Mucosa of gallbladder (tissue), 1 donor: ENCODE results near the gene STMN1. TPM values are rescaled to one million over a fixed set of nuclear protein-coding genes. Genes with fewer than 3 reads are reported as not detected.
A peak's percentile ranks its signal among the peaks of the same experiment; 100 is the strongest.

ENCODE experiments used
- DNase-seq: peaks from one replicate; pipeline ENCODE4 v3.0.0-alpha.2; 2020; ENCODE audit warnings: low spot score
- total RNA-seq: library from RNA; stranded (reverse); gene quantifications from one replicate; pipeline ENCODE4 v1.2.1, GENCODE V29; 2021
- donor health status: DM: no; HTN: no; CAD: no.

STMN1 gene
- total RNA-seq, 1 donor from 2014 or later = 48.7 TPM

DNA sequence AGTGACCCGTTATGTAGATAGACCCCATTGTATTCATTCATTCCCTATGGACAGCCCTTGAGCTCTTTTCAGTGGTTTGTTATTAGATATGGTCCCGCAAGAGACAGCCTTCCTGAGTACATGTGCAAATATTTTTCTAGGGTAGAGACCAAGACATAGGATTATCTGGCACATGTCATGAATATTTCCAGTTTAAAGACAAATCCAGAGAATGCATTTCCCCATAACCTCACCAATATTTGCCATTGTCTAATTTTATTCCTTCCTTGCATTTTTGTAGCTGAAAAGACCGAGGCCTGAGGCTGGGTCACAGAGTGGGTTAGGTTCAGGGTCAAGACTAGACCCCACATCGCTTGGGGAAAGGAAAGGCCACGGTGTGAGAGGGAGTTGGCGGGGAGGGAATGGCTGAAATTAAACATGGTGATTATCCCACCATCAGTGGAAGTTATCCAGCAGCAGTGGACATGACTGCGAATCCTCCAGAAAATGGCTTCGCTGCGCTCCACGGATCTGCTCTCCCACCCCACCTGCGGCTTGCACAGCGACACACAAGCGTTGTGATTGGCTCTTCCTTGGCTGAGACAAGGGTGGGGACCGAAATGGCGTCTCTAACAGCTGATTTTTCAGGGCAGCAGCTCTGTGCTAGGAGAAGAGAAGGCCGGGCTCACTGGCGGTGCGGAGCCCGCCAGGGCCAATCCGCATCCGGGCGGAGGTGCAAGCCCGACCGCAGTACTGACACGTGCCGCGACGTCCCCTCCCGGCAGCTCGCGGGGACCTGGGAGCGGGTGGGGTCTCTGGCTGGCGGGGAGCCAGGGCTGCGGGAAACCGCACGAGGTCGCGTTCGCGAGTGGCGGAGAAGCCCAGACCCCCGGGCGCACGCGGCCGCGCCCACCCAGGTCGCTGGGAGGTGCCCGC lies 16.1 kb upstream of the STMN1 start:
- peak; percentile 23 for DNase-seq

DNA sequence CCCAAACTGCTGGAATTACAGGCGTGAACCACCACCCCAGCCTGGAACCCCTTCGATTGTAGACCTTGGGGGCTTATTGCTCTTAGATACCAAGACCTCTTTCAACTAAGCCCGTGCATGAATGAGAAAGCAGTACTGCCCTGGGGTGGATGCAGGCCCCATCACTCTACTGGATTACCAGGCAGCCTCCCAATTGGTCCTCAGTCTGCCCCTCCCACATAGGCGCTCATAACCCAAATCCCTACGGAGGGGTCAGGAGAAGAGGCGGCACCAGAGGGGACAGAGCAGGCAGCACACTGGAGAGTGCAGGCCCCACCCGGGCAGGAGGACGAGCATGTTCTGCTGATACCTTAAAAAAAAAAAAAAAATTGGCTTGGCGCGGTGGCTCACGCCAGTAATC lies 12.4 kb upstream of the STMN1 start:
- DNase-seq = no peak

DNA sequence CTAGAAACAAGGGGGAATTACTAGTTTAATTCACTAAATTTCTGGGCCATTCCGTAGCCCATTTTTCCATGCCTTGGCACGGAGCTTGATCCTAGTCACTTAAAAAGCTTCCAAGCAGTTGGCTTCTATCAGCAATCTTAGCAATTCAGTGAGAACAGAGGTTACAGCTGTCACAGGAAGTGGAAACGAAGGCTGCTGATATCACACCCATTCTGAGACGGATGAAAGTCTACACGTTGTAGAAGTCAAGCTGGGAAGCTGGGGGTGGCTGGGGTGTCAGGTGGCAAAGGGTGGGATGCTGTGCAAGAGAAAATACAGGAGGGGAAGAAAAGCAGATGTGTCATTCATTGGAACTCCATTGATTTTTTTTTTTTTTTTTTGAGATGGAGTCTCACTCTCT lies 11.8 kb upstream of the STMN1 start:
- DNase-seq = no peak

DNA sequence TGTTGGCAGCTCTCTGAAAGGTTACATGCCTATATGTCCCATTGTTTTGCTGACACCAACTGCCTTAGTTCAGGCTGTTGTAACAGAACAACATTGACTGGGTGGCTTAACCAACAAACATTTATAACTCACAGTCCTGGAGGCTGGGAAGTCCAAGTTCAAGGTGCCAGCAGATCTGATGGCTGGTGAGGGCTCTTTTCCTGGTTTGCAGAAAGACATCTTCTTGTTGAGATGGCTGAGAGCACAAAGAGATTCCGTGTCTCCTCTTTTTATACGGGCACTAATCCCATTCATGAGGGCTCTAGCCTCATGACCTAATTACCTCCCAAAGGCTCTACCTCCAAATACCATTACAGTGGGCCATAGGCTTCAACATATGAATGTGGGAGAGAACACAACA lies 10.2 kb upstream of the STMN1 start:
- DNase-seq = no peak

DNA sequence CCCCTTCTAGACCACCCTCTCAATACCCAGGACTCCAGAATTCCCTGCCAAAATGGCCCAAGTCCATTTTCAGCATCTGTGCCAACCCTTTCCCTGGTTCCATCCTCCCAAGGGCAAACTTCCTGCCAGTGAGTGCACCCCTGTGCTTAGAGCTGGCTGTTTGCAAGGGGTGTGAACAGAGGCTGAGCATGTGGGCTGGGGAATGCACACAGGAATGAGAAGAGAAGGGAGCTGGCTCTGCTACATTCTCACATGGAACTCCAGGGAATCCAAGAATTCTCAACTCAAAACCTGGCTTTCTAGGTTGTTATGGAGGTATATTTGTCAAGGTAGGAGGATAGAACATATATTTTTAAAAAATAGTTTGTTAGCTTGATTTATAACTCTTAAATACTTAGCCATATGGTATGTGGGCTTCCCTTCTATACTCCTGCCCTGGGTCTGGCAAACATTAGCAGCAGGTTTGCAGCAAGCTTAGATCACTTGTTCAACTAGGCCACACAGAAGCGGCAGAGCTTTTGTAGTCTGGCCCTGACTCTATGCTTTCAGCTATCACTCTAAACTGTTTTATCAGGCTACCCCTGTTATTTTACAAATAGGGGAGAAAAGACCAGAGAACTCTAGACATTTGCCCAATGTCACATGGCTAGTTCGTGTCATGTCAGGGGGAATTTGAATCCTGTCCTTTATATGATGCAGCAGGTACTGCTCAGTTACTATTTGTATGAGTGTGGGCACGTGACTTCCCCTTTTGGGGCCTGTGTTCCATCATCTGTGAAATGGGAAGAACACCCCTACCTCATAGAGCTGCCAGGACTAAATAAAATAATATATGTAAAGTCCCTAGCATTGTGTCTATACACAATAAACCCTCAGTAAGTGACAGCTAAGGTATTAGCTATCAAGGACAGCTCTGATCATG lies 8.1 kb upstream of the STMN1 start:
- no peak for DNase-seq

DNA sequence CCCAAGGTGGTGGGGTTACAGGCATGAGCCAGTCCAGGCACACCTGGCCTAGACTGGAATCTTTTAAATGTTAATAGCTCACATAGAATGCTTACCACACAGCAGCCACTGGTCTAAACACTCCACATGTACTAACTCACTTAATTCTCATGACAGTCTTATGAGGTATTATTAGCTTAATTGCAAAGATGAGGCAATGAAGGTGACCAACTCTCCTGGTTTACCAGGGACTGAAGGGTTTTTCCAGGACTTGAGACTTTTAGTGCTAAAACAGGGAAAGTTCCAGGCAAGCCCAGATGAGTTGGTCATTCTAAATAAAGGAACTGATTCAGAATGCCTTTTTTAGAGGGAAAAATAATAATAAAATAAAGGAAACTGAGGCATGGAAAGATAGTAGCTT lies 7.0 kb upstream of the STMN1 start:
- no peak for DNase-seq

DNA sequence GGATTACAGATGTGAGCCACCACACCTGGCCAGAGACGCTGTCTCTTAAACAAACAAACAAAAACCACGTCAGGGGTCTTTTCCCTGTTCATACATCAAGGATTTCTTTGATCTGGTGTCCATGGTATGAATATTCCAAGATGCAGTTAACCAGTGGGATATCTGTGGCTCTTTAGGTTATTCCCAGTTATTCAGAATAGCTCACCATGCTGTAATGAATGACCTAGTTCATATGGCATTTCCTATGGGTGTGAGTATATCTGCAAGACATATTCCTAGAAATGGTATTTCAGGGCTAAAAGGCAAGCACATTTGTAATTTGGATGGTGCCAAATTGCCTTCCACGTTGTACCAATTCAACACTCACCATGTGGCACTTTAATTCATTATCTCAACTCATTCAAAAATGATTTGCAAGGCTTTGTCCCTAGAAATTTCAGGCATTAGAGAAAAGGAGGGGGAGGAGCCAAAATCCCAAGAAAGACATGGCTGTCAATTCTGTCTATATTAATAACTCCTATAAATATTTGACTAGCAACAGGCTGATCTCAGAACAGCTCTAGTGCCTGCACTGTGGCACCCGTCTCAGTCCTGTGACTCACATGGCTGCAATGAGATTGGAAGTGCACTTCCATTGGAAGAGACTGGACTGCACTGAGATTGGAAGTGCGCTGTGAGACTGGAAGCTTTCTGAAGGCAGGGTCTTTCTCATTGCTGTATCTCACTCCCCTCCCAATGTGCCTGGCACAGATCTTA lies 6.0 kb upstream of the STMN1 start:
- no peak for DNase-seq

DNA sequence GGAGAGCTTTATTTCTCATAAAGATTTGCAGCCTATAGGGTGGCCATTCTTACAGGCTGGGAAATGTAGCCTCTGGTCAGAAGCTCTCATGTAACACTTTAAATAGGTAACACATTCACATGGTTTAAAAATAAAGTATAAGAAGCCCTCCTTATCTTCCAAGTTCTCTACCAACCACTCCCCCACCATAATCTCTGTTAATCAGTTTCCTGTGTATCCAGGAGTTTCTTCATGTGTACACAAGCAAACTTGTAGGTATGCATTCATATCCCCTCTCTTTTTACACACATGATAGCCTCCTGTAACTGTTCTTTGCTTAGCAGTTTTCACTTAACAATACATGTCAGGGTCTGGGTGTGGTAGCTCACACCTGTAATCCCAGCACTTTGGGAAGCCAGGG lies 4.9 kb upstream of the STMN1 start:
- DNase-seq = no peak

DNA sequence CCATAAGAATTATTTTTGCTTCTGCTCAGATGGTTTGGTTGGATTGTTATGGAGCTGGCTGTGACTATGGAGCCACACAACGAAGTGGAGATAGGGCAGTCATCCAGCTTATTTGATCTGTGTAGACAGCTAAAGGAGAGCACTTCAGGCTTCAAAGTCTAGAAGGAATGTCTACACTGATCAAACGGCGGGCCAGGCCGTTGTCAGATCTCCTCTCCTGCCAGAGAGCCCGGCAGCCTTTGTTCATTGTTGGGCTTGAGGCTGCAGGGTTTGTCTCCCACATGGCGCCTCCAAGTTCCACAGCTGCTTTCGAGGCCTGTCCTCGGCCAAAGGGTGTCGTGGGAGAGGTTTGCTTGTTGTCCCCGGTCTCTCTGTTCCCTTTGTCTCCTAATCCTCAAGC lies 2.8 kb upstream of the STMN1 start:
- no peak for DNase-seq

DNA sequence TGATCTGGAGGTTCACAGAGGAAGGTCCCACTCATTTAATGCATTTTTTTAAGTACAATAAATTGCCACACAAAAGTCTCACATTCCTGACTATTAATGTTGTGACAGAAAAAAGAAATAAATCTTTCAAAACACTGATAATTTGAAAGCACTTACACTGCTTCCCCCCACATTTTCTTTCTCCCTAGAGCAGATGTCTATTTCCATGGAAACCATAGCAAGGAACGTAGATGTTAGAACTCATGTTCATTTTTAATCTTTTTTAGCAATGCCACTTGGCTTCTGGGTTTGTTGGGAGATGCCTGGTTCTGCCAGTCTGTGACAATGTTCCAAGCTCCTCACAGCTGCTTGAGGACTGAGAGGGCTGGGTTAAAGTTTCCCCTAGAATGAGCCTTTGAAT lies 1.9 kb upstream of the STMN1 start:
- no peak for DNase-seq

DNA sequence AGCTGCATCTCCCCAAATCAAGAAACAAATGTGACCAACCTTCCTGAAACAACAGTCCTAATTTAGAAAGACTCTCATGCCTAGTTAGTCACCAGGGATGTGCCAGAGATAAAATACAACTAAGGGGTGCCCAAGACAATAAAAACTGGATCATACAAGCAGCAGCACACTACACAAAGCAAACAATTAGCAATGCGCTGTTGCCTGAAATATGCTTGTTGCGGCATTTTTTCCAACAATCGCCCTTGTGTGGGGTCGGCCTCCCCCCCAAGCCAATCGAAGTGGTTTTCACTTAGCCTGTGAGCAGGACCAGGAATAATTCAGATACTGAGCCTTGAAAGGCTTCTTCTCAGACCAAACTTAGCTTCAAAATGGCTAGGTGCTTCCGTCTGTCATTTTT lies 1.4 kb upstream of the STMN1 start:
- DNase-seq = no peak

DNA sequence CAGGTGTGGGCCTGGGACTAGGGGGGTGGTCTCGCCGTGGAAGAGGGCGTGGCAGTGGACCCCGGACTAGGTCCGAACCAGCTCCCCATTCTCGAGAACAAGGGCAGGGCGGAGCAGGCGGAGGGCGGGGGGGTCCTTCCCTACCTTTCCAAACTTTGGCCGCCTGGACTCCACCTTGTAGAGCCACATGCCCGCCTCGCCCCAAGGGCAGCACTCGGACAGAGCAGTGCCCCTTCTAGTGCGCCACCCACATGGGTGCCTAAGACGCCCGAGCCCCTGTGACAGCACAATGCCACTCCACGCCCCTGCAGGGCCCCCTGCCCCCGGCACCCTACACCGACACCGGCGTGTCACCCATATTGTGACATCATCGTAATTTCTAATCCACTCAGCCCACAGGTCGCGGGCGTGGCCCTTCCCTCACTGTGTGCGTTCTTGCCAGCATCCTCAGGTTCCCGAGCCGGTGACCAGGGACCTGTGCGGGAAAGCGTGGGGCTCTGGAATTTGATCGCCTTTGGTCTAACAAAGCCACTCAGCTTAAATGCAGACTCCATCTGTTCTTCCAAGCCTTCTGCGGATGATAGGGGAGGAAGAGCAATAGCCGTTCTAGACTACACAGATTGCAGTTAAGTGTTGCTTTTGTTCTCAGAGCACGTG lies 553 bp upstream of the STMN1 start:
- no peak for DNase-seq

DNA sequence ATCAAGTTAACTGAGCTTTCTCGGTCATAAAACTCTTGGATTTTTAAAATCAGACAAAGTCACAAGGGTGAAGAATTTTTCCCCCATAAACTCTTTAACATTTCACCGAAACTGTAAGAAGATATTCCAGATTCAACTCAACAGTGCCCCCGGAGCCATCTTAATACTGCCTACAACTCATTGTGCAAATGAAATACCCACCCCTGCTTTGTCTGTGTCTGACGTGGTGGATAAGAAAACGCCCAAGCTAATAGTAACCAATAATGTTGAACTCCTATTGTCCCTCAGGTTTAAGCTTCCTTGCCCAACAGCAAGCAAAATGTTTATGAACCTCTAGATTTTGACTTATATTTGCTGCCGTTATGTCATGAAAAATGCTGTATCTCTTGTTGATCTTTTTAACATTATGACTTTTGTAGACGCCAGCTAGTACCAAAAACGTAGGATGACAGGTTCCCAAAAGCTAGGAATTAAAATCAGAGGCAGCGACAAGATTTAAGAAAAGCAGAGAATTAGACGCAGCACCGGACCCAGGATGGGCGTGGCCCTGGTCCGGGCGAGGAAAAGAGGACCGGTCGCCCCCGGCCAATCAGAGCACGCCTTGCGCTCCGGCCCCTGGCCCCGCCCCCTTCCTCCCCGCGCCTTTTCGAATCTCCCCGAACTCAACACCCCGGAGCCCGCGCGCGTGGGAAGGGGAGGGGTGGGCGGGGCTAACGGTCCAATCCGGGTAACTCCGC lies 1.1 kb downstream of the STMN1 start:
- DNase-seq = peak; percentile 94

DNA sequence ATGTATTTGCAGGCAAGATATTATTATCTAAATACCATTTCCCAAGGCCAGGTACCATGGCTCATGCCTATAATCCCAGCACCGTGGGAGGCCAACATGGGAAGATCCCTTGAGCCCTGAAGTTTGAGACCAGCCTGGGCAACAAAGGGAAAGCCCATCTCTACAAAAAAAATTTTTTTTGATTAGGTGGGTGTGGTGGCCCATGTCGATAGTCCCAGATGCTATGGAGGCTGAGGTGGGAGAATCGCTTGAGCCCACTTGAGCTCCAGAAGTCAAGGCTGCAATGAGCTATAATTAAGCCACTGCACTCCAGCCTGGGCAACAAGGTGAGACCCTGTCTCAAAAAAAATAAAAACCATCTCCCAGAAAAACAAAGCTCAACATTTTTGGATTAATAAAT lies 2.2 kb downstream of the STMN1 start:
- DNase-seq = no peak

DNA sequence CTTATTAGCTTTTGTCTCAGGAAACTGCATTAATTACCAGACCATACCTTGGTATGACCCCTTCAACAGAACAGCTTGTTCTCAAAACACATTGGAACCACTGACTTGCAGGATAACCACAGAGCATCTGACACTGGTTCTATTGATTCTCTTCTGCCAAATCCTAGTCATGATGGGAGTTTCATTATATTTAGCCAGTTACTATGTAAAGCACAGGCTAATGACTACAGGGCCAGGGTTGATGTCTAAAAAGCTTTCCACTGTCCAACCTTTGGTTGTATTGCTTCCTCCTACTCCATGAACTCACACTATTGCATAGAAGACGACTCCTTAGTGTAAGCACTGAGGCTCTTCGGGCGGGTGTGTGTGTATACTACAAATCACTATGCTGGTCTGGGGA lies 3.8 kb downstream of the STMN1 start:
- no peak for DNase-seq

DNA sequence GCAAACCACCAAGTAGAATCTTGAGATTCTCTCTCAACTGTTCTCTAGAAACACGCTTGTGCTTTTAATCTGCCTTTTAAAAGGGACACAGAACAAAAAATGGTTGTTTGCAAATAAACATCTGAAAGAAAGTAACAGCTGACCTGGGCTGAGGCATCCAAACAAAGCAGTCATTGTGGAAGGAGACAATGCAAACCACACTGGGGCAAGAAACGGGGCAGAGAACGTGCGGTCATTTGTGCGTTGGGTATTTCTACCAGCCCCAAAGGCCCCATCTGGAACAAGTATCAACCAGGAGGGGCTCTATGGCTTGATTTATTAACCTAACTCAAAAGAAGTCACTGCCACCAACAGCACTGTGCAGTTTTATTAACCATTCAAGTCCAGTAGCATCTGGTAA lies 6.0 kb downstream of the STMN1 start:
- DNase-seq = no peak

DNA sequence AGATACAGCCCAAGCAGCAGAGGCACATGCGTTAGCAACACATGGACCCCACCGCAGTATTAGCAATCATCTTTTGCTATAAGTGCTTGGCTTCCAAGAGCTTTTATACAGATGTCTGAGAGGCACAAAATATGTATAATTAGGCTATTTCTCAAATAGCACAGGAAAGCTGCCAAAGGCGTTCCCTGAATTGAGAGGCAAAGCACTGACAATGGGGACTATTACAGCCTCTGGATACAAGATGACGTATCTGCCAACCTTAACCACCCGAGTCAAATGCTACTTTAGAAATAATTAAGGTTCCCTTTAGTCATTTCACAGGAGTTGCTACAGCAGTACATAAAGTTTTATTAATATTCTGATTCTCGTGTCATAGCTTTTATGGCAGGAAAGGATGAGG lies 6.4 kb downstream of the STMN1 start:
- DNase-seq = no peak

DNA sequence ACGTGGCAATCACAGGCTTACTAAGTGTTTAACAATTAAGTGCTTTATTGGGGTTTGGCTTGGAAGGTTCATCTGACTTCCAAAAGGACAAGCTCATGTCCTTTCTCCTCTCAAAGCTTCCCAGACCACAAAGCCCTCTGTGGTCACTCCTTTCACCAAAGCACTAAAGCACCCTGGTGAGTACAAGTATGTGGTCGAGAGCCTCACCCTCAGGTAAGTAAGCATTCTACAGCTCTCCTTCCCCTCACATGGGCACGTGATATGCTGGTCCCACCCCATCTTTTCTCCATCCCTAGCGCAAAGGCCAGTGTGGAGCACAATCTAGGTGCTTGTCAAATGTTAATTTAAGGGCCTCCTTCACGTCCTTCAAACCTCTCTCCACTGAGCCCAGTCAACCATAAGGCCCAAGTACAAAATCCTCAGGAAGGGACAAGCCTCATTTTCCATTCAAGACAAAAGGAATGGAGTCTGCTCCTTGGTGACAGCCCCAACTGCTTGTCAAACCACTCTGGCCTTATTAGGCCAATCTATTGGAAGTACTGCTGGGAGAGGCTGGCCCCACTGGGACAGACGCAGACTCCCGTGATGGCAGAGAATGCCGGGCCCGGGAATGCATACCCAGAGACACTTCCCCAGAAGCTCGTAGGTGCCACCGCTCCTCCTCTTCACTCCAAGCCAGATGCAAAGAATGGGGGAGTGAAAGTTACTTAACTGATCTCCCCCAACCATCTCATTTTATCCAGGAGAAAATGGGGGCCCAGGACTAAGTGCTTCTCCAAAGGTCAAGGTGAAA lies 7.8 kb downstream of the STMN1 start:
- DNase-seq = no peak

DNA sequence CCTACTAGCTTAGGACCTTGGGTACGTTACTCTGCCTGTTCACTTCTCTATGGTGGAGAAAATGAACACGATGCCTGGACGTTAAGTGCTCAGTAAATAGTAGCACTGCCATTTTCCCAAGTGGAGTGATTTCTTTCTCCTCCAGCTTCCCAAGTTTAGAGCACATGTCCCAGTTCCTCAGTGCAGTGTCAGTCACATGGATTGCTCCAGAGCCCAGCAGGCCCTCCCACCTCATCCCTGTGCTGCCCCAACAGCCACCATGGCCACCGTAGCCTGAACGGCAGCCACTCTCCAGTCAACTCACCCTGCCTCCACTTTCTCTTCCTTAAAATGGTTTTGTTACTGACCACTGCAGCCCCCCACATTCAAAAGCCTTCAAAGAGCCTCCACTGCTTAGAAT lies 8.5 kb downstream of the STMN1 start:
- DNase-seq = no peak

DNA sequence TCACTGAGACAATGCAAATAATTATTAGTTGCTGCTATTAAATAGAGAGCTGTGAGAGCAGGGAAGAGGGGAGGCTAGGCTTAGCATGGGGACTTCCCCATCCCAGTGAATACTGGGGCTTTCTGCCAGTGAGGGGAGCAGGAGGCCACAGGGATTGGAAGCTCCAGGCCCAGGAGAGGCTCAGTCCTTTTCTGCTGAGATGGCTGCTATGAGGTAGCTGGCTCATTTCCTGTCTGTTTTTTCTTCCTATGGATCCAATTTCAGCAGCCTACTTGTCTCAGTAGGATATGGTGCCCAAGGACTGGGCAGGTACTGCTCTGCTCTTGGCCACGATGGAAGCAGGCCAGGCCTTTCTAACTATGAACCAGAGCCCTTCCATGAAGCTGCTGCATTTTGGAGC lies 10.0 kb downstream of the STMN1 start:
- no peak for DNase-seq
